ENCODE results near the gene GCNT4.

The GCNT4 gene

DNA sequence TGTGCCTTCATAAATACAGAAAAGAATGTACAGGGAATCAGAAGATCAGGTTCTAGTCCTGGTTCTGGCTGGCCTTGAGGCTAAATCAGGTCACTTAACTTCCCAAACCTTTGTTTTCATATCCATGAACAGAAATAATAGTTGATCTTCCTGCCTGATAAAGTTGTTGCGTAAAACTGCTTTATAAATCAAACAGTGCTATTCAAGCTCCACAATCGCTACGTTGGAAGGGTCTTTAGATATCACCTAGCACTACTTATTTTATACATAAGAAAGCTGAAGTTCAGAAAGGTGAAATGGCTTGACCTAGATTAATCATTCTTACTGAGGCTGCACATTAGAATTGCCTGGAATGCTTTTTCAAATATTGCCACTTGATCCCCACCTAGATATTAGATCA, 36.3 kb upstream of the GCNT4 start:
- no peak for TF ChIP-seq TAF1 (IDR thresholded peaks at IDR 0.05; ENCODE audit: low read depth)

DNA sequence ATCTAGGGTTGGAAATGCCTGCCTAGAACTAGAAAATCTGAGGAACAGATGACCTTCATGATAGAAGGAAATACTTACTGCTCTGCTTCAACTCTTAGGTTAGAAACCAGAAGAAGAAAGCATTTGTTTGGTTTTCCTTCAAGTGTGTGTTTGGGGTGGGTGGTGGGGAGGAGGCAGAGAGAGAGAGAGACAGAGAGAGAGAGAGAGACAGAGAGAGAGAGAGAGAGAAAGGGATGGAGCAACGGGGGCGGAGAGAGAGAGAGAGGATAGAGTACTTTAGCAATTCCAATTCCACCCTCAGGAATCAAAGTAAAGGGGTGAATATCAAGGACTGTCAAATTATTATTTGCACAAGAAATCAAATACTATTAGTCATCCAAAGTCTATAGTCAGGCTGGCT, 29.2 kb upstream of the GCNT4 start:
- TF ChIP-seq ZBTB7A (IDR thresholded peaks at IDR 0.05; ENCODE audit: low read depth): no peak
- no peak for TF ChIP-seq TEAD4 (IDR thresholded peaks at IDR 0.05)

DNA sequence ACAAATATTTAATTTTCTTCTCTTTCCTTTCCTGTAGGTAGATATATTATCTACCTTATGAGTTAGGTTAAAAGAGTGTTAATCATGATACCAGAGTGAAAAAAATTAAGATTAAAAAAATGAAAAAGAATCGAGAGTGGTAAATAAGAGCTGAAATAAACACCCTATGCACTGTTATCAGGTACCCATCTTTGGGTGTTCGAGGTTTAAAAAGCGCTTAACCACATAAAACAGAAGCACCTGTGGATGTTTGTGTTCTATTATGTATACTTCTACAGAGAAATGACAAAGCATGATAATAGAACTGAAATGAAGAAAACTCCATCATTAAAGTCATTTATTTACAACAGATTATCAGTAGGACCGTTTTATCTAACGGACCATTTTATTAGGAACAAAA, 25.7 kb upstream of the GCNT4 start:
- TF ChIP-seq CREB1 (IDR thresholded peaks at IDR 0.05; ENCODE audit: low read depth) (no peak), REST (IDR thresholded peaks at IDR 0.05; ENCODE audit: low read depth) (no peak), CEBPB (IDR thresholded peaks at IDR 0.05) (no peak), EP300 (IDR thresholded peaks at IDR 0.05; ENCODE audit: borderline replicate concordance) (no peak), TEAD4 (IDR thresholded peaks at IDR 0.05) (no peak), NFIC (IDR thresholded peaks at IDR 0.05) (no peak), YY1 (IDR thresholded peaks at IDR 0.05; ENCODE audit: low read depth) (no peak), TAF1 (IDR thresholded peaks at IDR 0.05; ENCODE audit: low read depth) (no peak), ZBTB7A (IDR thresholded peaks at IDR 0.05; ENCODE audit: low read depth) (no peak), EGR1 (IDR thresholded peaks at IDR 0.05) (no peak), FOXM1 (IDR thresholded peaks at IDR 0.05; ENCODE audit: borderline replicate concordance, low read depth) (no peak), TCF12 (IDR thresholded peaks at IDR 0.05; ENCODE audit: low read depth) (no peak), RAD21 (IDR thresholded peaks at IDR 0.05; ENCODE audit: low read depth) (no peak)
- TF ChIP-seq, protein P1, sequence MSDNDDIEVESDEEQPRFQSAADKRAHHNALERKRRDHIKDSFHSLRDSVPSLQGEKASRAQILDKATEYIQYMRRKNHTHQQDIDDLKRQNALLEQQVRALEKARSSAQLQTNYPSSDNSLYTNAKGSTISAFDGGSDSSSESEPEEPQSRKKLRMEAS (IDR thresholded peaks at IDR 0.05): no peak
- TF ChIP-seq, protein P2, sequence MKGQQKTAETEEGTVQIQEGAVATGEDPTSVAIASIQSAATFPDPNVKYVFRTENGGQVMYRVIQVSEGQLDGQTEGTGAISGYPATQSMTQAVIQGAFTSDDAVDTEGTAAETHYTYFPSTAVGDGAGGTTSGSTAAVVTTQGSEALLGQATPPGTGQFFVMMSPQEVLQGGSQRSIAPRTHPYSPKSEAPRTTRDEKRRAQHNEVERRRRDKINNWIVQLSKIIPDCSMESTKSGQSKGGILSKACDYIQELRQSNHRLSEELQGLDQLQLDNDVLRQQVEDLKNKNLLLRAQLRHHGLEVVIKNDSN (IDR thresholded peaks at IDR 0.05): no peak

- no peak for TF ChIP-seq EGR1 (IDR thresholded peaks at IDR 0.05)
- no peak for TF ChIP-seq FOXM1 (IDR thresholded peaks at IDR 0.05; ENCODE audit: borderline replicate concordance, low read depth)
- TF ChIP-seq REST (IDR thresholded peaks at IDR 0.05; ENCODE audit: low read depth): no peak
- TF ChIP-seq TCF12 (IDR thresholded peaks at IDR 0.05; ENCODE audit: low read depth): no peak
- no peak for TF ChIP-seq EP300 (IDR thresholded peaks at IDR 0.05; ENCODE audit: borderline replicate concordance)
- no peak for TF ChIP-seq YY1 (IDR thresholded peaks at IDR 0.05; ENCODE audit: low read depth)
- no peak for TF ChIP-seq TAF1 (IDR thresholded peaks at IDR 0.05; ENCODE audit: low read depth)
- no peak for TF ChIP-seq CREB1 (IDR thresholded peaks at IDR 0.05; ENCODE audit: low read depth)
- TF ChIP-seq CEBPB (IDR thresholded peaks at IDR 0.05): no peak
- no peak for TF ChIP-seq ZBTB7A (IDR thresholded peaks at IDR 0.05; ENCODE audit: low read depth)
- no peak for TF ChIP-seq TEAD4 (IDR thresholded peaks at IDR 0.05)
- no peak for TF ChIP-seq NFIC (IDR thresholded peaks at IDR 0.05)
- no peak for TF ChIP-seq RAD21 (IDR thresholded peaks at IDR 0.05; ENCODE audit: low read depth)
- TF ChIP-seq, protein P2 (IDR thresholded peaks at IDR 0.05): no peak
- TF ChIP-seq, protein P1 (IDR thresholded peaks at IDR 0.05): no peak
Measured at GRCh38 chr5:75072061-75072460, 19.7 kb upstream of the GCNT4 start.

- TF ChIP-seq FOXM1 (IDR thresholded peaks at IDR 0.05; ENCODE audit: borderline replicate concordance, low read depth) (no peak), EP300 (IDR thresholded peaks at IDR 0.05; ENCODE audit: borderline replicate concordance) (no peak), TEAD4 (IDR thresholded peaks at IDR 0.05) (no peak), CREB1 (IDR thresholded peaks at IDR 0.05; ENCODE audit: low read depth) (no peak), TAF1 (IDR thresholded peaks at IDR 0.05; ENCODE audit: low read depth) (no peak), YY1 (IDR thresholded peaks at IDR 0.05; ENCODE audit: low read depth) (no peak), TCF12 (IDR thresholded peaks at IDR 0.05; ENCODE audit: low read depth) (no peak), CEBPB (IDR thresholded peaks at IDR 0.05) (no peak), REST (IDR thresholded peaks at IDR 0.05; ENCODE audit: low read depth) (no peak), RAD21 (IDR thresholded peaks at IDR 0.05; ENCODE audit: low read depth) (no peak), NFIC (IDR thresholded peaks at IDR 0.05) (no peak), EGR1 (IDR thresholded peaks at IDR 0.05) (no peak), ZBTB7A (IDR thresholded peaks at IDR 0.05; ENCODE audit: low read depth) (no peak)
- TF ChIP-seq, protein P2 (IDR thresholded peaks at IDR 0.05): no peak
- TF ChIP-seq, protein P1 (IDR thresholded peaks at IDR 0.05): no peak
Measured at GRCh38 chr5:75071100-75071499, 18.7 kb upstream of the GCNT4 start.
